ENCODE data around the gene RNASE8.

The RNASE8 gene

GRCh38 chr14:21074398-21075272 is 17.0 kb downstream of the RNASE8 start:
- no peak for DNase-seq

GRCh38 chr14:21075719-21076437 is 18.3 kb downstream of the RNASE8 start:
- no peak for DNase-seq

- no peak for DNase-seq
These were observed 20.1 kb downstream of the RNASE8 start for GRCh38 chr14:21077672-21078071.

- no peak for DNase-seq
These were observed 20.7 kb downstream of the RNASE8 start for GRCh38 chr14:21078287-21078686.

- no peak for DNase-seq
These were observed 21.1 kb downstream of the RNASE8 start for GRCh38 chr14:21078726-21079125.

- no peak for DNase-seq
These were observed 24.0 kb downstream of the RNASE8 start for GRCh38 chr14:21081521-21082142.

- no peak for DNase-seq
These were observed 26.1 kb downstream of the RNASE8 start for GRCh38 chr14:21083565-21084325.

- no peak for DNase-seq
These were observed 26.8 kb downstream of the RNASE8 start for GRCh38 chr14:21084396-21084795.

GRCh38 chr14:21084998-21085853 is 27.6 kb downstream of the RNASE8 start:
- no peak for DNase-seq

GRCh38 chr14:21086908-21087293 is 29.3 kb downstream of the RNASE8 start:
- no peak for DNase-seq

GRCh38 chr14:21087294-21088091 is 29.9 kb downstream of the RNASE8 start:
- no peak for DNase-seq

- no peak for DNase-seq
These were observed 31.1 kb downstream of the RNASE8 start for GRCh38 chr14:21088687-21089086.

- DNase-seq = no peak
These were observed 31.6 kb downstream of the RNASE8 start for GRCh38 chr14:21089271-21089670.

- DNase-seq = no peak
These were observed 32.2 kb downstream of the RNASE8 start for GRCh38 chr14:21089877-21090193.

GRCh38 chr14:21090194-21090939 is 32.7 kb downstream of the RNASE8 start:
- DNase-seq = no peak

GRCh38 chr14:21090940-21091663 is 33.5 kb downstream of the RNASE8 start:
- no peak for DNase-seq

- no peak for DNase-seq
These were observed 34.2 kb downstream of the RNASE8 start for GRCh38 chr14:21091821-21092272.

- peak; percentile 15 for DNase-seq
These were observed 34.8 kb downstream of the RNASE8 start for GRCh38 chr14:21092273-21093011.

- DNase-seq = no peak
These were observed 35.4 kb downstream of the RNASE8 start for GRCh38 chr14:21093018-21093417.
